A673 (cell line): ENCODE results near the gene GARNL3. TPM values are rescaled to one million over a fixed set of nuclear protein-coding genes. Genes with fewer than 3 reads are reported as not detected.

ENCODE experiments used
- BruUV-seq: library from RNA; stranded (reverse); fragments of 400-500 nt; replicated peaks from 2 replicates; lab custom pipeline; 2021; lab: Mats Ljungman, UMichigan
- CTCF ChIA-PET: fragments of 300-600 bp; sonication (Branson Sonifier 250); formaldehyde crosslinking; loops from one replicate; lab custom pipeline; 2022; ENCODE audit warnings: antibody characterized with exemption; lab: Charles Lee
- POLR2A ChIA-PET: fragments of 300-600 bp; sonication (Branson Sonifier 250); formaldehyde crosslinking; loops from one replicate; lab custom pipeline; 2022; ENCODE audit warnings: antibody characterized with exemption; ENCODE audit not compliant: low non-redundant PET; lab: Charles Lee
- DNase-seq: peaks from one replicate; pipeline ENCODE4 v3.0.0-alpha.2; 2015; ENCODE audit warnings: low spot score
- H3K27ac ChIP-seq: fragments of 200-600 bp; sonication (generic); 2 replicates; pipeline ENCODE4 v1.5.1; 2016; ENCODE audit warnings: mixed run types, low read depth, mild to moderate bottlenecking, mixed read lengths, antibody characterized with exemption, low read length; ENCODE audit not compliant: poor library complexity, severe bottlenecking
- H3K27me3 ChIP-seq: fragments of 200-600 bp; sonication (generic); replicated peaks from 2 replicates; pipeline ENCODE4 v1.6.1; 2017; ENCODE audit warnings: mixed run types, low read depth, mild to moderate bottlenecking, mixed read lengths, antibody characterized with exemption, low read length; ENCODE audit not compliant: insufficient read depth, poor library complexity
- H3K36me3 ChIP-seq: fragments of 200-600 bp; sonication (generic); 2 replicates; pipeline ENCODE4 v1.6.1; 2016; ENCODE audit warnings: mixed run types, mild to moderate bottlenecking, mixed read lengths, antibody characterized with exemption, low read length; ENCODE audit not compliant: insufficient read depth, poor library complexity, severe bottlenecking
- H3K4me1 ChIP-seq: fragments of 200-600 bp; sonication (generic); 2 replicates; pipeline ENCODE4 v1.6.1; 2017; ENCODE audit warnings: mixed run types, mild to moderate bottlenecking, mixed read lengths, antibody characterized with exemption, low read length; ENCODE audit not compliant: insufficient read depth, poor library complexity, severe bottlenecking
- H3K4me3 ChIP-seq: fragments of 200-600 bp; sonication (generic); 2 replicates; pipeline ENCODE4 v1.5.1; 2016; ENCODE audit warnings: low read depth, mixed run types, mild to moderate bottlenecking, mixed read lengths, low read length; ENCODE audit not compliant: poor library complexity, severe bottlenecking
- H3K9me3 ChIP-seq: fragments of 200-600 bp; sonication (generic); 2 replicates; pipeline ENCODE4 v1.6.1; 2016; ENCODE audit warnings: mixed run types, low read depth, mild to moderate bottlenecking, mixed read lengths, antibody characterized with exemption, low read length; ENCODE audit not compliant: poor library complexity, severe bottlenecking
- EZH2 ChIP-seq: fragments of 200-600 bp; sonication (generic); IDR thresholded peaks from 2 replicates; pipeline ENCODE4 v1.6.1; 2017; ENCODE audit warnings: borderline replicate concordance, low read depth, mild to moderate bottlenecking, mixed read lengths, antibody characterized with exemption, low read length; ENCODE audit not compliant: poor library complexity, severe bottlenecking
- intact Hi-C: fragments of 100-400 bp; cut with micrococcal nuclease; formaldehyde crosslinking; loops from one replicate; pipeline ENCODE4 v1.10.0; 2022; ENCODE audit not compliant: unreplicated experiment
- total RNA-seq: library from RNA; stranded (reverse); gene quantifications from 2 replicates; pipeline ENCODE4 v1.2.3, GENCODE V29; 2021
- TF ChIP-seq, protein P1 (sequence below): fragments of 300-800, 200-600 bp; sonication (generic); conservative IDR thresholded peaks from 2 replicates; pipeline ENCODE4 v1.5.1; 2017; ENCODE audit warnings: low read depth, mild to moderate bottlenecking, antibody characterized with exemption, low read length, moderate library complexity, mixed read lengths

The GARNL3 gene
- total RNA-seq, 1 experiment from 2014 or later: 7.8 TPM

DNA sequence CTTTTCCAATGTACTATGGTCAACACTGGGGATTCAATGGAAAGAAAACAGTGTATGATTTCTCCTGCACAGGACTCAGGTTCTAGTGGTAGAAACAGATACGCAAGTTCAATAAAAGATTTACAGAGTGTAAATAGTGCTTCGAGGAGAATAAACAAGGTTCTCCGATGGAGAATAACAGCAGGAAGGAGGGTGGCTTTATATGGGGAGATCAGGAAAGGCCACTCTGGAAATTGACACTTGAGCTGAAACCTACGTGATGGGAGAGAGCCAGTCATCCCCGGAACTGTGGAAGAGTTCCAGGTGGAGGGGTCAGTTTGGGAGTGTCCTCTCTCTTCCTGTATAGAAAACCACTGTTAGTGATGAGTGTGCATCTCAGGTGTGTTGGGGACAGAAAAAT lies 65.9 kb downstream of the GARNL3 start:
- TF ChIP-seq EZH2: no peak
- DNase-seq: no peak
- intact Hi-C loops: no loop called here
- no peaks in the 10 kb centered on the region for H3K4me1 ChIP-seq
- H3K36me3 ChIP-seq: no peaks in the 10 kb centered on the region
- POLR2A ChIA-PET: no interaction called here
- H3K4me3 ChIP-seq: no peak overlapping the region
- no peaks in the 10 kb centered on the region for H3K9me3 ChIP-seq
- no peaks in the 10 kb centered on the region for H3K27me3 ChIP-seq
- BruUV-seq: no TSS peak
- CTCF ChIA-PET: no interaction called here
- no peak overlapping the region for H3K27ac ChIP-seq

DNA sequence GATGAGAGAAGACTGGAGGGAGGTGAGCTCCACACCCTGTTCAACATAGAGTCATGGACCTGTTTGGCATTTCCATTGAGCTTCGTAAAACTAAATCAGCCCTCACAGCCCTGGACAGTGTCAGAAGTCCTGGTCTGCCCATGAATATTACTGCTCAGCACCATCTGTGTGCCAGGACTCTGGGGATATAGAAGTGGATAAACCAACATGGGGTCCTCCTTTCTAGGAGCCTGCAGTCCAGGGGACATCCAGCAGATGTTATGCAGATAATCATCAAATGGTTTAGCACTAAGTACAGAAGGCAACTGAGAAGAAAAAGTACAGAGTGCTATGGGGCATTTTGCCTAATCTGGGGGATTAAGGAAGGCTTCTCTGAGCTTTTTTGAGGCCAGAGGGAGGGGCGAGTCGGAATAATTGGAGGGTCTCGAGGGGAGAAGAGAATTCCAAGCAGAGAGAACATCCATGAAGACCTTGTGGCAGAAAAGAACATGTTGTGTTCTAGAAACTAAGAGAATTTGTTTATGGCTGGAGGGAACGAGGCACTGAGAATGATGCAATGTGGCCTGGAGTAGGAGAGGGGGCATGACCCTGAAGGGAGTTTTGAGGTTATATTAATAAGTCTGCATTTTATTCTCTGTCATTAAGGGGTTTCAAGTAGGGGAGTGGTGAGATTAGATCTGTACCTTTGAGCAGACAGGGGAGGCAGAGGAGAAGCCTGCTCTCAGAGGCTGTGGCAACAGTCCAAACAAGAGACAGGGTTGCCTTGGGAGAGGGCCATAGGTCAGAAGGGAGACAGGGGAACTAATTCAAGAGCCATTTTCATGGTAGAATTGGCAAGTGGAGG lies 68.9 kb downstream of the GARNL3 start:
- Histone ChIP-seq H3K36me3 (no peaks in the 10 kb centered on the region), H3K27ac (no peak overlapping the region), H3K4me1 (peaks cover 6% of the 10 kb centered on the region), H3K4me3 (no peak overlapping the region), H3K9me3 (no peaks in the 10 kb centered on the region), H3K27me3 (no peaks in the 10 kb centered on the region)
- no peak for DNase-seq
- BruUV-seq: no TSS peak
- TF ChIP-seq EZH2: no peak
- TF ChIP-seq, protein P1, sequence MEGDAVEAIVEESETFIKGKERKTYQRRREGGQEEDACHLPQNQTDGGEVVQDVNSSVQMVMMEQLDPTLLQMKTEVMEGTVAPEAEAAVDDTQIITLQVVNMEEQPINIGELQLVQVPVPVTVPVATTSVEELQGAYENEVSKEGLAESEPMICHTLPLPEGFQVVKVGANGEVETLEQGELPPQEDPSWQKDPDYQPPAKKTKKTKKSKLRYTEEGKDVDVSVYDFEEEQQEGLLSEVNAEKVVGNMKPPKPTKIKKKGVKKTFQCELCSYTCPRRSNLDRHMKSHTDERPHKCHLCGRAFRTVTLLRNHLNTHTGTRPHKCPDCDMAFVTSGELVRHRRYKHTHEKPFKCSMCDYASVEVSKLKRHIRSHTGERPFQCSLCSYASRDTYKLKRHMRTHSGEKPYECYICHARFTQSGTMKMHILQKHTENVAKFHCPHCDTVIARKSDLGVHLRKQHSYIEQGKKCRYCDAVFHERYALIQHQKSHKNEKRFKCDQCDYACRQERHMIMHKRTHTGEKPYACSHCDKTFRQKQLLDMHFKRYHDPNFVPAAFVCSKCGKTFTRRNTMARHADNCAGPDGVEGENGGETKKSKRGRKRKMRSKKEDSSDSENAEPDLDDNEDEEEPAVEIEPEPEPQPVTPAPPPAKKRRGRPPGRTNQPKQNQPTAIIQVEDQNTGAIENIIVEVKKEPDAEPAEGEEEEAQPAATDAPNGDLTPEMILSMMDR: no peak
- intact Hi-C loops: no loop called here
- POLR2A ChIA-PET: no interaction called here
- CTCF ChIA-PET: no interaction called here

DNA sequence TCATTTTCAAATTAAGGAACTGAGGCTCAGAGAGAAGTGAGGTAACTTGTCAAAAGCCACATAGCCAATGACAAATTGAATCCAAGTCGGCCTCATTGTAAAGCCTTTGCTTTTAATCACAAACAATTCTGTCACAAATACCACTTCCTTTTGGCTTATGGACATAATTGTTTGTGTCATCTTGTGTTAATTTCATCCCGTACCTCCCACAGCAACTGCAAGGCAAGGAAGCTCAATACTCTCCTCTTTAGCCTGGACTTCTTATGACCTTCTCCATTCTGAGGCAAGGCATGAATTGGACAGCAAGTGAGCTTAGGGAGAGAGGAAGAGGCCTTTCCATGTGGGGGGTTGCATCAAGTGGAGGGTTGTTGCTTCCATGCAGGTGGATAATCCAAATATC lies 70.2 kb downstream of the GARNL3 start:
- CTCF ChIA-PET: no interaction called here
- Histone ChIP-seq H3K36me3 (no peaks in the 10 kb centered on the region), H3K4me1 (peaks cover 6% of the 10 kb centered on the region), H3K27me3 (no peaks in the 10 kb centered on the region), H3K4me3 (no peak overlapping the region), H3K9me3 (no peaks in the 10 kb centered on the region), H3K27ac (no peak overlapping the region)
- BruUV-seq: no TSS peak
- no peak for DNase-seq
- no peak for TF ChIP-seq EZH2
- POLR2A ChIA-PET: no interaction called here
- intact Hi-C loops: no loop called here

DNA sequence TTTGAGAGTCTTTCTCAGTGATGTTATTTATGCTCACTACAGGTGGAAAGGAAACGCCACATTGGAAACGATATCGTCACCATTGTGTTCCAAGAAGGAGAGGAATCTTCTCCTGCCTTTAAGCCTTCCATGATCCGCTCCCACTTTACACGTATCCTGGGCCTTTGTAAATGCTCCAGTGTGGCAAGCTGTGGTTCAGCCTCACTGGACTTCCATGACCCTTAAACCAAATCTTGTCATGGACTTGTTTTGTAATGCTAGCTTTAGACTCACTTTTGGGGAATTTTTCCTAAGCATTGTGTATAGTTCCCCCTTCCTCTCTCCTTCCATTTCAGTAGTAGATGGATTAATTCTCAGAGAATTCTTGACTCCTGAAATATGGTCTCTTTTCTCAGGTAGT lies 71.5 kb downstream of the GARNL3 start:
- ChIA-PET CTCF (no interaction called here), POLR2A (no interaction called here)
- no peak overlapping the region for H3K27ac ChIP-seq
- H3K36me3 ChIP-seq: no peaks in the 10 kb centered on the region
- H3K4me3 ChIP-seq: no peak overlapping the region
- intact Hi-C loops: no loop called here
- DNase-seq: no peak
- H3K27me3 ChIP-seq: no peaks in the 10 kb centered on the region
- H3K9me3 ChIP-seq: no peaks in the 10 kb centered on the region
- H3K4me1 ChIP-seq: peaks cover 6% of the 10 kb centered on the region
- no peak for TF ChIP-seq EZH2
- TF ChIP-seq, protein P1: no peak
- no TSS peak for BruUV-seq
